Effector memory CD8-positive, alpha-beta T cell (primary cell): ENCODE data around the gene PRMT7.

Experiments used
- ATAC-seq: fragments of 150-1000 bp; cut with Tn5 transposase; replicated peaks from 2 replicates; pipeline ENCODE4 v1.10.0; 2021; ENCODE audit warnings: mild to moderate bottlenecking, moderate library complexity
- DNase-seq, 3 experiments: peaks; one replicate each; pipeline ENCODE4 v3.0.0; 2021
- H3K27ac Mint-ChIP-seq, 2 donors: one replicate each; pipeline ENCODE4 v1.8.0; 2022; ENCODE audit warnings: mild to moderate bottlenecking in 2 of 2, mixed read lengths in 2 of 2, moderate library complexity in 2 of 2
- H3K27me3 Mint-ChIP-seq, 2 donors: one replicate each; pipeline ENCODE4 v1.8.0; 2022; ENCODE audit warnings: mixed read lengths in 2 of 2
- H3K36me3 Mint-ChIP-seq: one replicate; pipeline ENCODE4 v1.8.0; 2022; ENCODE audit warnings: mild to moderate bottlenecking, moderate library complexity, mixed read lengths; ENCODE audit not compliant: insufficient read depth
- H3K4me1 Mint-ChIP-seq, 2 donors: one replicate each; pipeline ENCODE4 v1.8.0; 2022; ENCODE audit warnings: low read depth in 2 of 2, mixed read lengths in 2 of 2
- H3K4me3 Mint-ChIP-seq, 2 donors: one replicate each; pipeline ENCODE4 v1.8.0; 2022; ENCODE audit warnings: mild to moderate bottlenecking in 2 of 2, mixed read lengths in 2 of 2, moderate library complexity in 2 of 2
- H3K9me3 Mint-ChIP-seq, 2 donors: one replicate each; pipeline ENCODE4 v1.8.0; 2022; ENCODE audit warnings: mixed read lengths in 2 of 2

The PRMT7 gene

GRCh38 chr16:68350813-68351350, 40.1 kb downstream of the PRMT7 start:
- peaks cover 50% of the 10 kb centered on the region for H3K36me3 Mint-ChIP-seq
- peaks cover 16 to 22% of the 10 kb centered on the region in 2 donors for H3K4me1 Mint-ChIP-seq
- H3K27ac Mint-ChIP-seq = no peak overlapping the region
- no peaks in the 10 kb centered on the region for H3K27me3 Mint-ChIP-seq
- no peak for DNase-seq
- no peaks in the 10 kb centered on the region for H3K9me3 Mint-ChIP-seq
- no peak overlapping the region for H3K4me3 Mint-ChIP-seq
- ATAC-seq = no peak

GRCh38 chr16:68351463-68351862, 40.6 kb downstream of the PRMT7 start:
- Mint-ChIP-seq H3K9me3 (no peaks in the 10 kb centered on the region), H3K27ac (no peak overlapping the region), H3K4me3 (no peak overlapping the region), H3K36me3 (peaks cover 48% of the 10 kb centered on the region), H3K27me3 (no peaks in the 10 kb centered on the region), H3K4me1 (peaks cover 21 to 27% of the 10 kb centered on the region in 2 donors)
- ATAC-seq = no peak
- DNase-seq = no peak

- peaks cover 25 to 27% of the 10 kb centered on the region in 2 donors for H3K4me1 Mint-ChIP-seq
- H3K36me3 Mint-ChIP-seq = peaks cover 45% of the 10 kb centered on the region
- H3K4me3 Mint-ChIP-seq = no peak overlapping the region
- no peaks in the 10 kb centered on the region for H3K27me3 Mint-ChIP-seq
- no peak for ATAC-seq
- H3K27ac Mint-ChIP-seq = no peak overlapping the region
- H3K9me3 Mint-ChIP-seq = no peaks in the 10 kb centered on the region
- no peak for DNase-seq
These were observed 41.2 kb downstream of the PRMT7 start for GRCh38 chr16:68351991-68352431.

- Mint-ChIP-seq H3K4me1 (peaks cover 32 to 36% of the 10 kb centered on the region in 2 donors), H3K36me3 (peaks cover 36% of the 10 kb centered on the region), H3K27ac (no peak overlapping the region), H3K4me3 (no peak overlapping the region), H3K9me3 (no peaks in the 10 kb centered on the region), H3K27me3 (no peaks in the 10 kb centered on the region)
- DNase-seq (no peak), ATAC-seq (no peak)
These were observed 42.5 kb downstream of the PRMT7 start for GRCh38 chr16:68353366-68353765.

GRCh38 chr16:68354816-68355215, 44.0 kb downstream of the PRMT7 start:
- H3K27ac Mint-ChIP-seq = peak overlapping the region in 1 of 2 donors; percentile 19

GRCh38 chr16:68355447-68356248, 44.8 kb downstream of the PRMT7 start:
- Mint-ChIP-seq H3K4me3 (peak overlapping the region; percentile 83 to 84), H3K4me1 (peaks cover 36 to 37% of the 10 kb centered on the region in 2 donors), H3K36me3 (peaks cover 21% of the 10 kb centered on the region), H3K27me3 (no peaks in the 10 kb centered on the region), H3K9me3 (no peaks in the 10 kb centered on the region), H3K27ac (peak overlapping the region in 1 of 2 donors; percentile 86)
- DNase-seq (no peak), ATAC-seq (no peak)

More at GRCh38 chr16:68354816-68355215, 44.0 kb downstream of the PRMT7 start:
- Mint-ChIP-seq H3K36me3 (peaks cover 21% of the 10 kb centered on the region), H3K4me3 (peak overlapping the region in 1 of 2 donors; percentile 84), H3K9me3 (no peaks in the 10 kb centered on the region), H3K27me3 (no peaks in the 10 kb centered on the region), H3K4me1 (peaks cover 33 to 36% of the 10 kb centered on the region in 2 donors)
- no peak for DNase-seq
- no peak for ATAC-seq

- Mint-ChIP-seq H3K9me3 (no peaks in the 10 kb centered on the region), H3K27me3 (no peaks in the 10 kb centered on the region), H3K4me3 (peak overlapping the region; percentile 83 to 84), H3K27ac (peak overlapping the region; percentile 56 to 86), H3K4me1 (peaks cover 36 to 37% of the 10 kb centered on the region in 2 donors), H3K36me3 (peaks cover 20% of the 10 kb centered on the region)
- peak; percentile 55 to 69 (median 67) for DNase-seq
- ATAC-seq = peak; percentile 91
These were observed 45.6 kb downstream of the PRMT7 start for GRCh38 chr16:68356249-68356918.

- peak overlapping the region; percentile 83 to 84 for H3K4me3 Mint-ChIP-seq
These were observed 46.1 kb downstream of the PRMT7 start for GRCh38 chr16:68356919-68357286.

GRCh38 chr16:68357521-68357922, 46.7 kb downstream of the PRMT7 start:
- no peaks in the 10 kb centered on the region for H3K27me3 Mint-ChIP-seq
- H3K36me3 Mint-ChIP-seq = peaks cover 15% of the 10 kb centered on the region
- peak overlapping the region; percentile 60 to 84 for H3K4me3 Mint-ChIP-seq
- H3K4me1 Mint-ChIP-seq = peaks cover 36 to 37% of the 10 kb centered on the region in 2 donors
- no peak for ATAC-seq
- no peak for DNase-seq
- H3K9me3 Mint-ChIP-seq = no peaks in the 10 kb centered on the region
- no peak overlapping the region for H3K27ac Mint-ChIP-seq

More at GRCh38 chr16:68356919-68357286, 46.1 kb downstream of the PRMT7 start:
- DNase-seq (no peak), ATAC-seq (no peak)
- Mint-ChIP-seq H3K27ac (peak overlapping the region; percentile 56 to 86), H3K36me3 (peaks cover 15% of the 10 kb centered on the region), H3K27me3 (no peaks in the 10 kb centered on the region), H3K9me3 (no peaks in the 10 kb centered on the region), H3K4me1 (peaks cover 36 to 37% of the 10 kb centered on the region in 2 donors)

- no peaks in the 10 kb centered on the region for H3K27me3 Mint-ChIP-seq
- DNase-seq = no peak
- peaks cover 36 to 37% of the 10 kb centered on the region in 2 donors for H3K4me1 Mint-ChIP-seq
- H3K36me3 Mint-ChIP-seq = peaks cover 15% of the 10 kb centered on the region
- H3K27ac Mint-ChIP-seq = no peak overlapping the region
- ATAC-seq = no peak
- no peaks in the 10 kb centered on the region for H3K9me3 Mint-ChIP-seq
- H3K4me3 Mint-ChIP-seq = peak overlapping the region; percentile 60 to 84
These were observed 47.1 kb downstream of the PRMT7 start for GRCh38 chr16:68357923-68358322.

- peaks cover 15% of the 10 kb centered on the region for H3K36me3 Mint-ChIP-seq
- no peak for DNase-seq
- no peak overlapping the region for H3K27ac Mint-ChIP-seq
- H3K9me3 Mint-ChIP-seq = no peaks in the 10 kb centered on the region
- peaks cover 37 to 38% of the 10 kb centered on the region in 2 donors for H3K4me1 Mint-ChIP-seq
- no peak for ATAC-seq
- H3K4me3 Mint-ChIP-seq = no peak overlapping the region
- no peaks in the 10 kb centered on the region for H3K27me3 Mint-ChIP-seq
These were observed 48.1 kb downstream of the PRMT7 start for GRCh38 chr16:68358951-68359350.

- no peaks in the 10 kb centered on the region for H3K9me3 Mint-ChIP-seq
- DNase-seq = no peak
- peaks cover 35 to 38% of the 10 kb centered on the region in 2 donors for H3K4me1 Mint-ChIP-seq
- no peak overlapping the region for H3K4me3 Mint-ChIP-seq
- H3K36me3 Mint-ChIP-seq = peaks cover 15% of the 10 kb centered on the region
- H3K27me3 Mint-ChIP-seq = no peaks in the 10 kb centered on the region
- H3K27ac Mint-ChIP-seq = no peak overlapping the region
- ATAC-seq = no peak
These were observed 48.8 kb downstream of the PRMT7 start for GRCh38 chr16:68359398-68360191.

GRCh38 chr16:68360547-68360946, 49.7 kb downstream of the PRMT7 start:
- peak overlapping the region in 1 of 2 donors; percentile 11 for H3K4me3 Mint-ChIP-seq
- peaks cover 26 to 33% of the 10 kb centered on the region in 2 donors for H3K4me1 Mint-ChIP-seq
- peaks cover 0 to 7% of the 10 kb centered on the region in 2 donors for H3K27me3 Mint-ChIP-seq
- no peak for DNase-seq
- no peaks in the 10 kb centered on the region for H3K9me3 Mint-ChIP-seq
- H3K27ac Mint-ChIP-seq = no peak overlapping the region
- peaks cover 12% of the 10 kb centered on the region for H3K36me3 Mint-ChIP-seq
- no peak for ATAC-seq
